Activated naive CD4-positive, alpha-beta T cell treated with anti-CD3 and anti-CD28 coated beads for 36 hours (primary cell): ENCODE measurements around the gene NEUROG1. TPM values are rescaled to one million over a fixed set of nuclear protein-coding genes. Genes with fewer than 3 reads are reported as not detected.
"Not testable (repeated sequence)": the region's sequence is repeated elsewhere in the genome, so short reads cannot be mapped to it uniquely, and the experiment has no call there.

Experiments
- CTCF ChIA-PET: fragments of 350-600 bp; sonication (Branson Sonifier 250); formaldehyde crosslinking; loops from one replicate; lab custom pipeline; 2021; ENCODE audit warnings: antibody characterized with exemption; lab: Charles Lee
- DNase-seq: peaks from one replicate; pipeline ENCODE4 v3.0.0-alpha.2; 2020
- H3K27ac Mint-ChIP-seq: one replicate; pipeline ENCODE4 v1.8.0; 2021; ENCODE audit warnings: mild to moderate bottlenecking, mixed read lengths
- H3K27me3 Mint-ChIP-seq: one replicate; pipeline ENCODE4 v1.8.0; 2021; ENCODE audit warnings: low read depth, mixed read lengths
- H3K36me3 Mint-ChIP-seq: one replicate; pipeline ENCODE4 v1.8.0; 2021; ENCODE audit warnings: low read depth, mixed read lengths
- H3K4me1 Mint-ChIP-seq: one replicate; pipeline ENCODE4 v1.8.0; 2021; ENCODE audit warnings: low read depth, mixed read lengths
- H3K4me3 Mint-ChIP-seq: one replicate; pipeline ENCODE4 v1.8.0; 2021; ENCODE audit warnings: mild to moderate bottlenecking, moderate library complexity, mixed read lengths
- H3K9me3 Mint-ChIP-seq: one replicate; pipeline ENCODE4 v1.8.0; 2021; ENCODE audit warnings: mixed read lengths
- intact Hi-C: fragments of 100-400 bp; cut with micrococcal nuclease; formaldehyde crosslinking; loops from one replicate; pipeline ENCODE4 v1.15.1; 2023
- total RNA-seq, 2 experiments: library from RNA; stranded (reverse); gene quantifications; one replicate each; pipeline ENCODE4 v1.2.3, GENCODE V29; 2021

NEUROG1 gene
- total RNA-seq, 2 experiments from 2014 or later, result not detected

DNA sequence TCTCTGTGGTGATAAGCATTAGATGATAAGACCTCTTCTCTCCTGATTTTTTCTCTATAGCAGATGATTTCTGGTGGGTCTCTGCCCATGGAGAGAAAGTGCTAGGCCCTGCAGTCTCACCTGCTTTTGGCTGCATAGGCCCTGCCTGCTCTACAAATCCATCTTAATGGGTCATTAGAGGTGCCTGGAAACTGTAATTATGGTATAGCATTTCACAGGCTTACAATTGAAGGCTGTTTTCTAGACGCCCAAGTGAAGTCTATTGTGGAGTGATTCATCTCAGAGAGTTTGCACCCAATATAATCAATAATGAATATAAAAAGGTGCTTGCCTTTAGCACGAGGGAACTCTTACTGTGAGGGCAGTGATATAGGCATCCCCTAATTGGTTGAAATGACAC lies 33.8 kb downstream of the NEUROG1 start:
- H3K27ac Mint-ChIP-seq, result no peak overlapping the region
- no peaks in the 10 kb centered on the region for H3K4me1 Mint-ChIP-seq
- DNase-seq, result no peak
- H3K27me3 Mint-ChIP-seq, result peaks cover 35% of the 10 kb centered on the region
- intact Hi-C loops, result no loop called here
- H3K9me3 Mint-ChIP-seq, result no peaks in the 10 kb centered on the region
- no peak overlapping the region for H3K4me3 Mint-ChIP-seq
- CTCF ChIA-PET, result no interaction called here
- H3K36me3 Mint-ChIP-seq, result no peaks in the 10 kb centered on the region

DNA sequence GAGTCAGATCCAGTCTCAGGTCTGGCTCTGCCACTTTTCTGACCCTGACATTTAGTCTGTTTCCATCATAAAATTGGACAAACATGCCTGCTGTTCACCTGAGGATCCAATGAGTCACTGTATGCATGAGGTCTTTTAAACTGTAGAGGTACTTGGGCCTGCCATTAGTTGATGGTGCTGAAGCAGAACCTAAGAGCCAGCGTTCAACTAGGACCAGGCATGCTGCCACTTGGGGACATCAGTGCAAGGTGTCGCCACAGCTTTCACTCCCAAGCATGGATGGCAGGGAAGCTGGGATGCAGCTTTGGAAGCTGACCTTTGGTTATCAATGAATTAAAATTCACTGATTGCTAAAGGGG lies 37.1 kb downstream of the NEUROG1 start:
- DNase-seq, result no peak
- intact Hi-C loops, result no loop called here
- Mint-ChIP-seq H3K4me1 (peaks cover under 1% of the 10 kb centered on the region), H3K27me3 (peaks cover 31% of the 10 kb centered on the region), H3K4me3 (no peak overlapping the region), H3K36me3 (no peaks in the 10 kb centered on the region), H3K27ac (no peak overlapping the region), H3K9me3 (no peaks in the 10 kb centered on the region)
- CTCF ChIA-PET, result no interaction called here

DNA sequence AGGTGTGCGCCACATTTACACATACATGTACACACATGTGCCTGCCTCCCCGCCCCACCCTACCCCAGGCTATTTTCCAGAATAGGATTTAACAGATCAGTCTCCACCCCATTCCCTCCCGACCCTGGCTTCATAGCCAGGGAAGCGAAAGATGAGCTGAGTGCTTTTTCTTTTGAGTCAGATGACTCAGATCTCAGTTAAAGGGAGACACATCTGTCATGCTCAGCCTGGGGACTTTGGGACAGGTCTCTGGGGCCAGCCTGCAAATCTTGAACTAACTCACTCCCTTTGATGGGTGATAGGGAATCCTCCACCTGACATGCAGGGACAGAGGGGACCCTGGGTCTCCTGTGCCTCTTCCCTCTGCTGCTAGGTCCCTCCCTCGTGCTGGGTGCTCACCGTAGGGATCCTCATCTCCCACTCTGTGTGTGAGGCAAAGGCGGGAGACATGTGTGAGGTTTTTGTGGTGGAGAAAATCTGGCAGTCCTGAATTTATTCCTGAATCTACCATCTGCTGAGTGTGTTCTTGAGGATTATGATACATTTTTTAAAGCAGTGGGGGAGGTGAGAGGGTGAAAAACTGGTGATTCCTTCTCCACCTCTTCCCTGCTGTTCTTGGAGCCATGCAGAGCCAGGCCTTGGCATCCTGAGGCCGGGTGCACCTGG lies 37.7 kb downstream of the NEUROG1 start:
- peaks cover 2% of the 10 kb centered on the region for H3K4me1 Mint-ChIP-seq
- no peaks in the 10 kb centered on the region for H3K9me3 Mint-ChIP-seq
- CTCF ChIA-PET, result no interaction called here
- no peaks in the 10 kb centered on the region for H3K36me3 Mint-ChIP-seq
- peaks cover 27% of the 10 kb centered on the region for H3K27me3 Mint-ChIP-seq
- DNase-seq, result no peak
- intact Hi-C loops, result no loop called here
- no peak overlapping the region for H3K4me3 Mint-ChIP-seq
- H3K27ac Mint-ChIP-seq, result no peak overlapping the region

DNA sequence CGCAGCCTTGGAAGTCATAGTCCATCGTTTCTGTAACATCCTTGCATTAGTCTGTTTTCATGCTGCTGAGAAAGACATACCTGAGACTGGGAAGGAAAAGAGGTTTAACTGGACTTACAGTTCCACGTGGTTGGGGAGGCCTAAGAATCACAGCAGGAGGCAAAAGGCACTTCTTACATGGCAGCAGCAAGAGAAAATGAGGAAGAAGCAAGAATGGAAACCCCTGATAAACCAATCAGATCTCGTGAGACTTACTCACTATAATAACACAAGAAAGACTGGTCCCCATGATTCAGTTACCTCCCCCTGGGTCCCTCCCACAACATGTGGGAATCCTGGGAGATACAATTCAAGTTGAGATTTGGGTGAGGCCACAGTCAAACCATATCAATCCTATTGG lies 40.2 kb downstream of the NEUROG1 start:
- DNase-seq, H3K4me1 Mint-ChIP-seq, H3K36me3 Mint-ChIP-seq, H3K9me3 Mint-ChIP-seq, intact Hi-C loops, H3K27ac Mint-ChIP-seq, H3K4me3 Mint-ChIP-seq: not testable (repeated sequence)
- CTCF ChIA-PET, result interaction anchor here (1.0 to 1.6 kb wide), 3 partner anchors 33 to 56 kb away, joined by 3 to 10 read pairs (median 3); no protein-coding TSS in a partner anchor
- peaks cover 44% of the 10 kb centered on the region for H3K27me3 Mint-ChIP-seq

DNA sequence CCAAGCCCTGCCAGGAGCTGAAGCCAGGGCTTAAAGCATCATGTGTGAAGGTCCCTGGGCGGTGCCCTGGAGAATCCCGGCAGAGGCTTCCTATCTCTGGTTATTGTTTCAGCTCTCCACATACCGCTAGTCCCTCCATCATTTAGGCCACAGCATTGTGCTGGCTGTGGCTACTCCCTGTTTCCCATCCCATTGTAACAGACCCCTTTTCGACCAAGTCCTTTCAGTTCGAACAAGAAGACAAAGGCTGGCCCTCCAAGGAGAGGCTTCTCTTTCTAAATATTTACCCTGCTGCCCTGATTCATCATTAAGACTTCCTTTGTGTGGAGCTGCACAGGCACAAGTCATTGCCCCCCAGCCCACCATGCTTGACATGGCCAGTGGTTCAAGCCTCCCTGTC lies 41.6 kb downstream of the NEUROG1 start:
- CTCF ChIA-PET, result interaction anchor here (1.6 kb wide), 1 partner anchor 57 kb away, joined by 10 read pairs; no protein-coding TSS in a partner anchor
- Mint-ChIP-seq H3K9me3 (no peaks in the 10 kb centered on the region), H3K27ac (no peak overlapping the region), H3K36me3 (no peaks in the 10 kb centered on the region), H3K4me1 (peaks cover 11% of the 10 kb centered on the region), H3K27me3 (peaks cover 50% of the 10 kb centered on the region), H3K4me3 (no peak overlapping the region)
- no peak for DNase-seq
- intact Hi-C loops, result loop anchor here (5.0 kb wide), 1 partner anchor 457 kb away; no protein-coding TSS in a partner anchor

DNA sequence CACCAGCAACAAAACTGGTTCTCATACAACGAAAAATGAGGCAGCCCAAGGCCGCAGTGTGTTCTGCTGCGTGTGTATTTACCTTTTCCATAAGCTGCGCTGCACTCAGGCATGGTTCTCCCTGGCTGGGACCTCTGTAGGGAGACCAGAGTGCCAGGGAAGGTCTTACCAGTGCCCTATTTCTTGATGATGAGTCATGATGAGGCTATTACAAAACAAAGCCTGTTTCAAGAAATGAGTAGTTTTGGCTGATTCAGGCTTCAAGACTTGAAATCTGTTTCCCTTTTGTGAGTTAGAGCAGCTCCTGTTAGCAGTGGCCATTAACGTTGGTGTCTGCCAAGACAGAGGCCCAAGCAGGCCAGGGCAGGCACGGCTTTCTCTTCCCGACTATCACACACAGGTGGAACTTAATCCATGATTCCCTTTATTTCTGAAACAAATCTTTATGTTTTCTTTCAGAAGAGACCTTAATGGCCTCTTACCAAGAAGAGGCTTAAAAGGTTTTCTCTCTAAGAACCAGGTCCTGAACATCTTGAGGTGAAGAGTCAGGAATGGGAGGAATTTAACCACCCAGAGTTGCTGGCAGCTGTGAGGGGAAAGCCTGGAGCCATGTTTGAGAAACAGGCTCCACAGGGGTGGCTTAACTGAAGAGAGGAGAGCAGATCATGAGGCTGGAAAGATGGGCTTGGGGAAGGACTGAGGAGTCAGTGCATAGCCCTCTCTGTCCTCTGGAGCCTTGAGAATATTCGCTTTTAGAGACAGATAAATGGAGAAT lies 42.2 kb downstream of the NEUROG1 start:
- DNase-seq, result no peak
- peaks cover 51% of the 10 kb centered on the region for H3K27me3 Mint-ChIP-seq
- H3K4me3 Mint-ChIP-seq, result no peak overlapping the region
- CTCF ChIA-PET, result interaction anchor here (1.6 kb wide), 2 partner anchors 28 to 58 kb away, joined by 4 to 10 read pairs; no protein-coding TSS in a partner anchor
- no peaks in the 10 kb centered on the region for H3K9me3 Mint-ChIP-seq
- peaks cover 11% of the 10 kb centered on the region for H3K4me1 Mint-ChIP-seq
- no peaks in the 10 kb centered on the region for H3K36me3 Mint-ChIP-seq
- intact Hi-C loops, result loop anchor here (5.0 kb wide), 1 partner anchor 456 kb away; no protein-coding TSS in a partner anchor
- H3K27ac Mint-ChIP-seq, result no peak overlapping the region

DNA sequence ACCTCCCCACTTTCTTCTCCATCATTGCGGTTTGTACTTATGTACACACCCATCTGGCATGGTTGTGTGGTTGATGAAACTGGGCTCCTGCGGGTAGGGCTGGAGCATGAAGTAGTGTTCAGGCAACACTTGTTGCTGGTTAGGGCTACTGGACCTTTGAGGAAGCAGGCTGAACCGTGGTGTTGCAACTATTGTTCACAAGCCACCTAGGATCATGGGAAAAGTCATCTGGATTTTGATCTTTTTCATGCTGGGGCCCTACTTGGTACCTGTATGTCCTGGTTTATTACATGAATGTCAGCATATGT lies 43.5 kb downstream of the NEUROG1 start:
- Mint-ChIP-seq H3K36me3 (no peaks in the 10 kb centered on the region), H3K27me3 (peaks cover 59% of the 10 kb centered on the region), H3K4me3 (no peak overlapping the region), H3K4me1 (peaks cover 14% of the 10 kb centered on the region), H3K9me3 (no peaks in the 10 kb centered on the region), H3K27ac (no peak overlapping the region)
- CTCF ChIA-PET, result interaction anchor here (1.6 to 2.0 kb wide), 2 partner anchors 27 to 30 kb away, joined by 4 to 8 read pairs; no protein-coding TSS in a partner anchor
- intact Hi-C loops, result loop anchor here (5.0 kb wide), 1 partner anchor 455 kb away; no protein-coding TSS in a partner anchor
- DNase-seq, result no peak

DNA sequence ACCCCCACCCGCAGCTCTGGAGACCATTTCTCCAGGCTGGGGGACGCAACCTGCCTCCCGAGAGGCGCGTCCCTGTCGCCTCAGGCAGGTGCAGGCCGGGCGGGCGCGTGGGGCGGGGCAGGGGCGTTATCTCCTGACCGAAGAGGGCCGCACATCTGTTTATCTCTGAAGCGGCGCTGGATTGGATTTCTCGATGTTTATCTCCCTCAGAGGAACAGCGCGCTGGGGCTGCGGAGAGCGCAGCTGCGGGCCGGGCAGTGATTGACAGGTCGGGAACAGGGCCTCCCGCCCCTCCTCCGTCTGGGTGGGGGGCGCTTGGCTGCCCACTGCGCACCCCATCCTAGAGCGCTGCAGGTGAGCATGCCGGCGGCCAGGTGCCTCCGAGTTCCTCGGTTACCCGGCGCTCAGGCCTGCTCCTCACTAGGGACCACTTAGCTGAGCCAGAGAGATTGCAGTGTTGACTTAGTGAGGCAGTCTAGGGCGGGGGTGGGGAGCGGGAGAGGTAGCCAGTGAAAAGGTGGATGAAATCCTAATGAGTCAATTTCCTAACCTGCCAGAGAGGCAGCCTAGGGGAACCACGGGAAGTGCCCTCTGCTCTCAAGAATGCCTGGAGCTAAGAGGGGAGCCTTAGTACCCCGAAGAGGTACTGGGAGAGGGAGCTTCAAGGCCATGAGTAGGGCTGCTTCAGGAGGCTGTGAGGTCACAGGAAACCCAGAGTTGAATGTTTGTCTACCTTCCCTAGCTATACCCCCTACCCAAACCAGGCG lies 44.0 kb downstream of the NEUROG1 start:
- no peaks in the 10 kb centered on the region for H3K36me3 Mint-ChIP-seq
- no peak overlapping the region for H3K27ac Mint-ChIP-seq
- no peaks in the 10 kb centered on the region for H3K9me3 Mint-ChIP-seq
- intact Hi-C loops, result loop anchor here (2.0 to 5.0 kb wide), 2 partner anchors 51 to 454 kb away; no protein-coding TSS in a partner anchor
- CTCF ChIA-PET, result interaction anchor here (0.6 to 2.1 kb wide), 5 partner anchors 26 to 668 kb away, joined by 3 to 11 read pairs (median 5); no protein-coding TSS in a partner anchor
- H3K27me3 Mint-ChIP-seq, result peaks cover 61% of the 10 kb centered on the region
- H3K4me3 Mint-ChIP-seq, result no peak overlapping the region
- peaks cover 14% of the 10 kb centered on the region for H3K4me1 Mint-ChIP-seq
- no peak for DNase-seq

DNA sequence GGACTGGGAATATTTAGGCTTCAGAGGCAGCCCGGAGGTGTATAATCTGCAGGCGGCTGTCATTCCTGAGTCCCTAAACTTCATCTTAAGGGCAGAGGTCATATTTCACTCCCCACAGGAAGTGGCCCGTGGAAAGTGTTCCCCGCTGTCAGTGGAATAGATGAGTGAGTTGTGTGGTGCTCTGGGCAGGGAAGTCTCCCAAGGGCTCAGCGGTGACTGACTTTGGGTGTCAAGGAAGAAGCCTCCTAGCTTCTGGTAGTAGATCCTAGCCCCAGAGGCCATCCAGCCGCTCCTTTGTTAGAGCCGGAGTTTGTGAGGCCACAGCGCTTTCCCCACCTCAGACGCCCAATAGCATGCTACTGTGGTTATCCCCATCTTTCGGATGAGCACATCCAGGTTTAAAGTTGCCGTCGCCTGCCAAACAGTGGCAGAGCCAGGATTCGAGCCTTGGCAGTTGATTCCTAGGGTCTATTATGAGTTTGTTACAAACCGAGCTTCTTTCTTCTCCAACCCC lies 44.7 kb downstream of the NEUROG1 start:
- DNase-seq, result no peak
- H3K4me3 Mint-ChIP-seq, result no peak overlapping the region
- intact Hi-C loops, result loop anchor here (2.0 to 5.0 kb wide), 2 partner anchors 52 to 454 kb away; no protein-coding TSS in a partner anchor
- peaks cover 64% of the 10 kb centered on the region for H3K27me3 Mint-ChIP-seq
- no peaks in the 10 kb centered on the region for H3K36me3 Mint-ChIP-seq
- peaks cover 14% of the 10 kb centered on the region for H3K4me1 Mint-ChIP-seq
- no peak overlapping the region for H3K27ac Mint-ChIP-seq
- no peaks in the 10 kb centered on the region for H3K9me3 Mint-ChIP-seq
- CTCF ChIA-PET, result interaction anchor here (0.6 to 2.1 kb wide), 4 partner anchors 29 to 669 kb away, joined by 3 to 11 read pairs (median 6); no protein-coding TSS in a partner anchor

DNA sequence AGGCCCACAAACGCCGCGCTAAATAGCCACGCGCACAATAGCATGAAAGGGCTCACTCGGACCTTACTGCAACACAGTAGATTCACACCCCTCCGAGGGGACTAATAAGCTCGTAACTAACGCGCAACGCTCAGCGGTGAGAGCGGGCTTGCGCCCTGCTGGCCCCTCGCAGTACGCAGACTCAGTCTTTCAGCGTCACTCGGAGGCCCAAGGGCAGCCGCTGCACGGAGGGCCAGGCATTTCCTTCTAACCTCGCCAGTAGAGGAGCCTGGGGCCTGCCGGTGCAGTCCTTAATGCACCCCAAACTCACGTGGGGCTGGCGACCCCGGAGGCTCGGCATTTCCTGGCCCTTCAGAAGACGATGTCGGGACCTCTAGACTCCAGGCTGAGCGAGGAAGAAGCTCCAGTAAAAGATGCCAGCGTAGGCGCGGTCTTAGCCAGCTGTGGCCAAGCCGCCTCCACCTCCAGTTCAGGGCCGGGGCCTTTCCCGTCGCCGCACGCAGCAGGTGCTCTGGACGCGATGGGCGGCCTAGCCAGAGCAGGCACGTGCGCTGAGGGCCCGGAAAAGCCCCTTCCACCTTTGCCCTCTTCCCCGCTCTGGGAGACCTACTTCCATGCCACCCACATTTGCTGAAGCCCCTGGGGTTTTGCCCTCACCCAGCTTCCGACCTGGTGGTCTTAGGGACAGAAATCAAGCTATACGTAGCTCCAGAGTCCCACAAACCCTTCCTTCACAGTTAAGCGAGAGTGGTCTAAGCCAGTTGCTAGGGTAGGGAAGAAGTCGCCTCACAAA lies 45.3 kb downstream of the NEUROG1 start:
- CTCF ChIA-PET, result interaction anchor here (0.9 to 2.1 kb wide), 4 partner anchors 24 to 76 kb away, joined by 3 to 11 read pairs (median 6); no protein-coding TSS in a partner anchor
- H3K36me3 Mint-ChIP-seq, result no peaks in the 10 kb centered on the region
- H3K9me3 Mint-ChIP-seq, result no peaks in the 10 kb centered on the region
- H3K27ac Mint-ChIP-seq, result no peak overlapping the region
- intact Hi-C loops, result loop anchor here (2.0 to 5.0 kb wide), 2 partner anchors 52 to 453 kb away; no protein-coding TSS in a partner anchor
- H3K4me3 Mint-ChIP-seq, result no peak overlapping the region
- H3K27me3 Mint-ChIP-seq, result peaks cover 69% of the 10 kb centered on the region
- DNase-seq, result no peak
- H3K4me1 Mint-ChIP-seq, result peaks cover 14% of the 10 kb centered on the region
